Vagina (tissue), 2 donors: ENCODE data around the gene FZD2.

Experiments used
- CTCF ChIP-seq, 3 experiments: fragments of 450-650 bp in 2 of 3; fragments of 200-600 bp in 1 of 3; sonication (generic) in 1 of 3; IDR thresholded peaks; one replicate each; pipeline ENCODE4 v1.5.1; 2017 to 2019; ENCODE audit warnings: antibody characterized with exemption in 3 of 3, mild to moderate bottlenecking in 2 of 3, moderate library complexity in 2 of 3
- POLR2A ChIP-seq, 2 donors: fragments of 450-650 bp; IDR thresholded peaks; one replicate each; pipeline ENCODE4 v1.6.1; 2017; ENCODE audit warnings: antibody characterized with exemption in 2 of 2, mild to moderate bottlenecking in 2 of 2, moderate library complexity in 2 of 2

- TF ChIP-seq CTCF (IDR thresholded peaks at IDR 0.05) (no peak), POLR2A (IDR thresholded peaks at IDR 0.05) (no peak)
These were observed 27.4 kb upstream of the FZD2 start for GRCh38 chr17:44529864-44530263.
